SK-N-SH (cell line): ENCODE data around the gene MBD3L4.

Experiments
- CHD2 ChIP-seq: fragments of 150-350 bp; IDR thresholded peaks from 2 replicates; pipeline ENCODE4 v1.6.1; 2018; ENCODE audit warnings: low read length; ENCODE audit not compliant: partially characterized antibody
- CTCF ChIP-seq: fragments of 200-600 bp; sonication (generic); IDR thresholded peaks from 2 replicates; pipeline ENCODE4 v1.6.1; 2017; ENCODE audit warnings: antibody characterized with exemption, mild to moderate bottlenecking, moderate library complexity
- FOSL2 ChIP-seq: IDR thresholded peaks from 2 replicates; pipeline ENCODE4 v1.4.0; 2012; ENCODE audit warnings: low read depth, mild to moderate bottlenecking, moderate library complexity, borderline replicate concordance
- GATA2 ChIP-seq: sonication (generic); formaldehyde crosslinking; IDR thresholded peaks from 2 replicates; pipeline ENCODE4 v1.5.0; 2020; ENCODE audit warnings: mild to moderate bottlenecking, missing genetic modification reagents
- MEF2A ChIP-seq: IDR thresholded peaks from 2 replicates; pipeline ENCODE4 v1.4.0; 2012; ENCODE audit warnings: low read depth, borderline replicate concordance
- PBX3 ChIP-seq: IDR thresholded peaks from 2 replicates; pipeline ENCODE4; 2012
- POLR2AphosphoS5 ChIP-seq: IDR thresholded peaks from 2 replicates; pipeline ENCODE4 v1.6.1; 2012; ENCODE audit warnings: low read depth, low read length
- SIN3A ChIP-seq: IDR thresholded peaks from 2 replicates; pipeline ENCODE4 v1.6.1; 2012; ENCODE audit warnings: low read depth, mild to moderate bottlenecking, low read length, moderate library complexity, borderline replicate concordance

GRCh38 chr19:7000816-7001215 is 39.2 kb downstream of the MBD3L4 start:
- TF ChIP-seq PBX3: no peak
- no peak for TF ChIP-seq POLR2AphosphoS5
- TF ChIP-seq CHD2: no peak
- TF ChIP-seq SIN3A: no peak
- no peak for TF ChIP-seq CTCF
- TF ChIP-seq FOSL2: no peak
- no peak for TF ChIP-seq GATA2 (CRISPR knock-in tag)
- TF ChIP-seq MEF2A: no peak
